H1 (cell line): ENCODE results near the gene AGPAT2. TPM values are rescaled to one million over a fixed set of nuclear protein-coding genes. Genes with fewer than 3 reads are reported as not detected.
A peak's percentile ranks its signal among the peaks of the same experiment; 100 is the strongest.

Experiments
- CTCF ChIA-PET: fragments of 300-600 bp; sonication (Branson Sonifier 250); formaldehyde crosslinking; loops from one replicate; lab custom pipeline; 2021; ENCODE audit not compliant: partially characterized antibody; lab: Charles Lee
- POLR2A ChIA-PET: fragments of 300-600 bp; sonication (Branson Sonifier 250); formaldehyde crosslinking; loops from one replicate; lab custom pipeline; 2021; ENCODE audit warnings: inconsistent platforms; ENCODE audit not compliant: partially characterized antibody; lab: Charles Lee
- DNase-seq, 2 experiments: peaks; one replicate each; pipeline versions ENCODE4 v3.0.0 to v3.0.0-alpha.2; 2010 to 2022; ENCODE audit warnings: low spot score in 2 of 2, low read depth in 1 of 2, mixed read lengths in 1 of 2
- FAIRE-seq: peaks from 2 replicates; lab custom pipeline; 2011; peaks lifted over from hg19 to GRCh38; lab: Jason Lieb, UNC
- H2AFZ ChIP-seq: 2 replicates; pipeline ENCODE4 v1.8.1; 2012; ENCODE audit warnings: low read length, inconsistent platforms
- H2AK5ac ChIP-seq: 2 replicates; pipeline ENCODE4 v1.6.1; 2013; ENCODE audit warnings: low read depth, low read length
- H2BK120ac ChIP-seq: replicated peaks from 2 replicates; pipeline ENCODE3; 2013; ENCODE audit warnings: low read depth, low read length, inconsistent platforms
- H2BK12ac ChIP-seq: 2 replicates; pipeline ENCODE4 v1.6.1; 2013; ENCODE audit warnings: low read depth, low read length
- H2BK15ac ChIP-seq: 2 replicates; pipeline ENCODE4 v1.6.1; 2013; ENCODE audit warnings: low read length
- H2BK20ac ChIP-seq: 2 replicates; pipeline ENCODE4 v1.6.1; 2013; ENCODE audit warnings: low read length
- H2BK5ac ChIP-seq: 2 replicates; pipeline ENCODE4 v1.6.1; 2013; ENCODE audit warnings: low read depth, low read length
- H3K14ac ChIP-seq: 2 replicates; pipeline ENCODE4 v1.6.1; 2013; ENCODE audit warnings: inconsistent platforms; ENCODE audit not compliant: insufficient read length
- H3K18ac ChIP-seq: 2 replicates; pipeline ENCODE4 v1.6.1; 2013; ENCODE audit warnings: low read length; ENCODE audit errors: extremely low read depth
- H3K23ac ChIP-seq: 2 replicates; pipeline ENCODE4 v1.6.1; 2013; ENCODE audit warnings: inconsistent platforms; ENCODE audit not compliant: insufficient read length
- H3K23me2 ChIP-seq: 2 replicates; pipeline ENCODE4 v1.6.1; 2013; ENCODE audit warnings: low read depth, low read length
- H3K27ac ChIP-seq: 2 replicates; pipeline ENCODE4 v1.6.1; 2011; ENCODE audit warnings: low read depth, low read length, inconsistent platforms
- H3K27me3 ChIP-seq, 4 experiments: replicated peaks in 1 of 4; 1 replicate in 1 of 4; 2 replicates in 3 of 4; pipeline versions ENCODE4 v1.6.1 to v1.8.1; 2011 to 2013; ENCODE audit warnings: low read length in 3 of 4, mild to moderate bottlenecking in 3 of 4, inconsistent platforms in 2 of 4, mixed read lengths in 2 of 4, moderate library complexity in 1 of 4; ENCODE audit not compliant: control insufficient read depth in 3 of 4, insufficient read depth in 3 of 4; ENCODE audit errors: extremely low read depth in 1 of 4
- H3K36me3 ChIP-seq, 4 experiments: 2 replicates each; pipeline versions ENCODE4 v1.6.1 to v1.8.1; 2011 to 2013; ENCODE audit warnings: mild to moderate bottlenecking in 4 of 4, low read length in 3 of 4, moderate library complexity in 2 of 4, control low read depth in 1 of 4, inconsistent platforms in 1 of 4; ENCODE audit not compliant: insufficient read depth in 4 of 4, control insufficient read depth in 2 of 4
- H3K4ac ChIP-seq: replicated peaks from 2 replicates; pipeline ENCODE3; 2013; ENCODE audit warnings: low read length, low read depth, mixed read lengths, inconsistent platforms; ENCODE audit not compliant: insufficient read length
- H3K4me1 ChIP-seq, 4 experiments: replicated peaks in 1 of 4; 1 replicate in 1 of 4; 2 replicates in 3 of 4; pipeline versions ENCODE4 v1.6.1 to v1.8.1; 2011 to 2013; ENCODE audit warnings: low read length in 3 of 4, inconsistent platforms in 2 of 4, mixed read lengths in 1 of 4; ENCODE audit not compliant: insufficient read depth in 4 of 4, control insufficient read depth in 3 of 4
- H3K4me2 ChIP-seq, 2 experiments: 2 replicates each; pipeline versions ENCODE4 v1.6.1 to v1.8.1; 2011 to 2013; ENCODE audit warnings: low read depth in 2 of 2, low read length in 2 of 2, control low read depth in 1 of 2, inconsistent platforms in 1 of 2, mild to moderate bottlenecking in 1 of 2; ENCODE audit not compliant: insufficient read depth in 1 of 2
- H3K4me3 ChIP-seq, 4 experiments: fragments of 200-600, 300-600 bp in 1 of 4; sonication (generic), shearing (Covaris generic), sonication (Bioruptor Twin) in 1 of 4; 2 replicates each; pipeline versions ENCODE4 v1.5.1 to v1.8.1; 2011 to 2016; ENCODE audit warnings: low read length in 4 of 4, low read depth in 3 of 4, control low read depth in 2 of 4, inconsistent platforms in 2 of 4, mild to moderate bottlenecking in 2 of 4, mixed read lengths in 1 of 4, moderate library complexity in 1 of 4; ENCODE audit not compliant: insufficient read depth in 2 of 4; ENCODE audit errors: extremely low read depth in 1 of 4
- H3K56ac ChIP-seq: replicated peaks from 2 replicates; pipeline ENCODE3; 2013; ENCODE audit warnings: low read depth, mild to moderate bottlenecking, mixed read lengths, low read length, inconsistent platforms; ENCODE audit not compliant: insufficient read length
- H3K79me1 ChIP-seq: 2 replicates; pipeline ENCODE4 v1.6.1; 2013; ENCODE audit warnings: low read depth, low read length, control low read depth
- H3K79me2 ChIP-seq, 2 experiments: 2 replicates each; pipeline versions ENCODE4 v1.6.1 to v1.8.1; 2012 to 2013; ENCODE audit warnings: low read length in 2 of 2, mild to moderate bottlenecking in 2 of 2, inconsistent platforms in 1 of 2; ENCODE audit not compliant: insufficient read depth in 2 of 2, control insufficient read depth in 1 of 2
- H3K9ac ChIP-seq, 4 experiments: replicated peaks in 1 of 4; 1 replicate in 1 of 4; 2 replicates in 3 of 4; pipeline versions ENCODE4 v1.6.1 to v1.8.1; 2011 to 2013; ENCODE audit warnings: low read depth in 3 of 4, low read length in 3 of 4, control low read depth in 2 of 4, mild to moderate bottlenecking in 2 of 4, moderate library complexity in 2 of 4, inconsistent platforms in 1 of 4; ENCODE audit errors: extremely low read depth in 1 of 4
- H3K9me3 ChIP-seq, 2 experiments: 2 replicates each; pipeline versions ENCODE4 v1.6.1 to v1.8.1; 2012 to 2013; ENCODE audit warnings: mild to moderate bottlenecking in 2 of 2, moderate library complexity in 2 of 2, control low read depth in 1 of 2, inconsistent platforms in 1 of 2, low read depth in 1 of 2, low read length in 1 of 2, mixed read lengths in 1 of 2; ENCODE audit not compliant: insufficient read depth in 2 of 2
- H4K20me1 ChIP-seq, 2 experiments: replicated peaks in 1 of 2; 2 replicates each; pipeline versions ENCODE3 to v1.8.1; 2011 to 2013; ENCODE audit warnings: inconsistent platforms in 2 of 2, low read length in 2 of 2, mild to moderate bottlenecking in 1 of 2; ENCODE audit not compliant: insufficient read depth in 2 of 2, control insufficient read depth in 1 of 2
- H4K5ac ChIP-seq: 2 replicates; pipeline ENCODE4 v1.6.1; 2013; ENCODE audit warnings: low read length, low read depth, mixed read lengths, inconsistent platforms; ENCODE audit not compliant: insufficient read length
- H4K8ac ChIP-seq: 2 replicates; pipeline ENCODE4 v1.8.0; 2013; ENCODE audit warnings: mild to moderate bottlenecking, moderate library complexity, low read length, inconsistent platforms; ENCODE audit not compliant: insufficient read depth; ENCODE audit errors: extremely low read depth
- H4K91ac ChIP-seq: replicated peaks from 2 replicates; pipeline ENCODE3; 2013; ENCODE audit warnings: low read length, mixed read lengths, inconsistent platforms; ENCODE audit not compliant: insufficient read length
- ATF3 ChIP-seq: IDR thresholded peaks from 2 replicates; pipeline ENCODE4 v1.6.1; 2011; ENCODE audit warnings: low read depth, mild to moderate bottlenecking, low read length; ENCODE audit not compliant: insufficient read depth
- CREB1 ChIP-seq: IDR thresholded peaks from 2 replicates; pipeline ENCODE4 v1.6.1; 2012; ENCODE audit warnings: inconsistent platforms
- CTBP2 ChIP-seq: IDR thresholded peaks from 2 replicates; pipeline ENCODE4 v1.7.0; 2011; ENCODE audit warnings: borderline replicate concordance, mild to moderate bottlenecking, moderate library complexity, mixed read lengths, low read length; ENCODE audit not compliant: insufficient read depth, insufficient read length
- HDAC6 ChIP-seq: IDR thresholded peaks from one replicate; pipeline ENCODE4 v1.7.1; 2012; ENCODE audit warnings: low read depth, mild to moderate bottlenecking, inconsistent platforms, low read length, moderate library complexity
- KDM4A ChIP-seq: IDR thresholded peaks from one replicate; pipeline ENCODE4 v1.7.1; 2012; ENCODE audit warnings: low read depth, mild to moderate bottlenecking, moderate library complexity, low read length, inconsistent platforms; ENCODE audit not compliant: severe bottlenecking
- NRF1 ChIP-seq: IDR thresholded peaks from 2 replicates; pipeline ENCODE4 v1.6.1; 2011; ENCODE audit warnings: mild to moderate bottlenecking, low read depth, low read length, improper control_type of control experiment
- SIRT6 ChIP-seq: IDR thresholded peaks from one replicate; pipeline ENCODE4 v1.7.1; 2012; ENCODE audit warnings: low read length, inconsistent platforms
- TCF12 ChIP-seq: IDR thresholded peaks from 2 replicates; pipeline ENCODE4 v1.6.1; 2011; ENCODE audit warnings: low read depth, mild to moderate bottlenecking, low read length
- WGBS, 2 experiments: shearing (Covaris generic) in 1 of 2; methylation state at CpG; one replicate each; pipeline versions ENCODE4 v1.1.6 to v1.1.7; 2013 to 2015; ENCODE audit warnings: low lambda C conversion rate in 2 of 2, mixed read lengths in 2 of 2, inconsistent platforms in 1 of 2, low coverage in 1 of 2, missing lambda C conversion rate in 1 of 2; ENCODE audit not compliant: insufficient replicate concordance in 2 of 2, insufficient coverage in 1 of 2, insufficient read length in 1 of 2; ENCODE audit errors: extremely low coverage in 1 of 2, missing lambda C conversion rate in 1 of 2; 5-methylcytosine and 5-hydroxymethylcytosine counted together
- polyA plus RNA-seq, 7 experiments: library from polyadenylated mRNA; depleted of rRNA in 3 of 7; stranded (reverse) in 5 of 7; unstranded in 2 of 7; fragments of >200 nt in 5 of 7; fragments of 200-250 nt in 2 of 7; gene quantifications; 1 replicate in 5 of 7; 2 replicates in 1 of 7; 4 replicates in 1 of 7; pipeline versions ENCODE4 v1.2.1 to v1.2.3, GENCODE V29; 2011 to 2013; ENCODE audit warnings: missing spikeins in 2 of 7, mixed read lengths in 2 of 7
- total RNA-seq: library from RNA; stranded (reverse); fragmentation: NEBNext Ultra II Directional; extraction: Animal tissue kit (Norgen Biotek cat#: 25700); gene quantifications from 2 replicates; pipeline ENCODE4 v1.2.1, GENCODE V29; 2021

Gene AGPAT2
- total and polyA plus RNA-seq, 2 of the 8 experiments (the other 6 are each of a cell fraction or from before 2014, with no cell fraction given): 31.6 to 37.6 TPM

- FAIRE-seq (no peak), DNase-seq (no peak)
- H2BK20ac ChIP-seq: no peak overlapping the region
- no peak overlapping the region for H3K23ac ChIP-seq
- H2AFZ ChIP-seq: no peak overlapping the region
- H4K8ac ChIP-seq: no peak overlapping the region; the same call in 1 of the 2 replicates
- H3K79me1 ChIP-seq: no peaks in the 10 kb centered on the region
- no peak overlapping the region for H3K4ac ChIP-seq
- H3K4me1 ChIP-seq: peaks cover 0 to 4% (median 2%) of the 10 kb centered on the region in 4 experiments; a peak in 4 of 7 replicates
- no peak overlapping the region for H2BK12ac ChIP-seq
- no peak overlapping the region for H2BK5ac ChIP-seq
- ChIA-PET CTCF (interaction anchor here (0.6 to 2.6 kb wide), 10 partner anchors 10 to 344 kb away, joined by 3 to 14 read pairs (median 4); no protein-coding TSS in a partner anchor), POLR2A (interaction anchor here (0.6 to 1.5 kb wide), 3 partner anchors 8 to 12 kb away, joined by 3 to 4 read pairs (median 3); no protein-coding TSS in a partner anchor)
- WGBS, 2 experiments: no CpG with 5 or more reads among the region's 109 CpGs
- no peak overlapping the region for H3K18ac ChIP-seq
- H3K14ac ChIP-seq: no peak overlapping the region
- no peak overlapping the region for H2AK5ac ChIP-seq
- H2BK120ac ChIP-seq: no peak overlapping the region
- H3K56ac ChIP-seq: no peak overlapping the region
- TF ChIP-seq SIRT6 (no peak), CREB1 (peak; percentile 55; the same call in 1 of the 2 replicates), ATF3 (no peak), TCF12 (no peak), CTBP2 (no peak), KDM4A (peak; percentile 3), HDAC6 (no peak), NRF1 (no peak)
- H4K91ac ChIP-seq: no peak overlapping the region
- no peak overlapping the region for H2BK15ac ChIP-seq
- H3K36me3 ChIP-seq: no peaks in the 10 kb centered on the region
- H3K27me3 ChIP-seq: no peaks in the 10 kb centered on the region; a peak in 2 of 7 replicates
- H3K9ac ChIP-seq: peak overlapping the region in 2 of 4 experiments; percentile 37 to 56; a peak in 3 of 7 replicates
- H3K23me2 ChIP-seq: no peaks in the 10 kb centered on the region; the same call in 1 of the 2 replicates
- H3K9me3 ChIP-seq: no peaks in the 10 kb centered on the region
- peak overlapping the region; percentile 6 to 68; a peak in 3 of 4 replicates for H3K4me2 ChIP-seq
- H3K4me3 ChIP-seq: peak overlapping the region in 3 of 4 experiments; percentile 32 to 60 (median 50); a peak in 4 of 8 replicates
- no peaks in the 10 kb centered on the region for H3K79me2 ChIP-seq
- no peak overlapping the region for H3K27ac ChIP-seq
- peaks cover 0 to 6% of the 10 kb centered on the region in 2 experiments for H4K20me1 ChIP-seq
- H4K5ac ChIP-seq: no peak overlapping the region
These were observed 21.4 kb downstream of the AGPAT2 start for GRCh38 chr9:136665704-136666371.
